ENCODE measurements around the gene ATP7A.

The ATP7A gene

GRCh38 chrX:77945910-77946545, 35.5 kb downstream of the ATP7A start:
- Histone ChIP-seq H4K20me1 (ENCODE audit: insufficient read depth, low read length, poor library complexity, severe bottlenecking) (no peaks in the 10 kb centered on the region), H3K4me3 (ENCODE audit: low read length, poor library complexity, severe bottlenecking) (no peak overlapping the region)

GRCh38 chrX:77946571-77946970, 36.1 kb downstream of the ATP7A start:
- Histone ChIP-seq H3K9ac (ENCODE audit: low read depth, low read length, poor library complexity, severe bottlenecking) (no peak overlapping the region), H3K27me3 (ENCODE audit: insufficient read depth, low read length, poor library complexity, severe bottlenecking) (no peaks in the 10 kb centered on the region), H3K4me2 (ENCODE audit: low read depth, low read length, poor library complexity, severe bottlenecking) (no peak overlapping the region), H3K9me2 (replicated peaks; ENCODE audit: low read depth, low read length) (no peaks in the 10 kb centered on the region), H3F3A (ENCODE audit: low read depth) (no peaks in the 10 kb centered on the region), H3K4me1 (ENCODE audit: insufficient read depth, low read length, poor library complexity, severe bottlenecking) (no peaks in the 10 kb centered on the region), H2AFZ (ENCODE audit: low read length) (no peak overlapping the region), H3K9me3 (ENCODE audit: insufficient read depth, low read depth, low read length) (no peaks in the 10 kb centered on the region), H3K79me2 (ENCODE audit: insufficient read depth, low read length) (no peaks in the 10 kb centered on the region), H3K36me3 (ENCODE audit: insufficient read depth, low read length) (no peaks in the 10 kb centered on the region), H4K20me1 (ENCODE audit: insufficient read depth, low read length, poor library complexity, severe bottlenecking) (no peaks in the 10 kb centered on the region), H3K4me3 (ENCODE audit: low read length, poor library complexity, severe bottlenecking) (no peak overlapping the region)
- no peak for TF ChIP-seq EZH2phosphoT487 (IDR thresholded peaks at IDR 0.05; ENCODE audit: borderline replicate concordance)
- TF ChIP-seq CTCF (conservative IDR thresholded peaks at IDR 0.05; ENCODE audit: low read length) = no peak

More at GRCh38 chrX:77945910-77946545, 35.5 kb downstream of the ATP7A start:
- H3K4me1 ChIP-seq (ENCODE audit: insufficient read depth, low read length, poor library complexity, severe bottlenecking) = no peaks in the 10 kb centered on the region
- no peak overlapping the region for H3K9ac ChIP-seq (ENCODE audit: low read depth, low read length, poor library complexity, severe bottlenecking)
- H3K4me2 ChIP-seq (ENCODE audit: low read depth, low read length, poor library complexity, severe bottlenecking) = no peak overlapping the region
- TF ChIP-seq EZH2phosphoT487 (IDR thresholded peaks at IDR 0.05; ENCODE audit: borderline replicate concordance) (no peak), CTCF (conservative IDR thresholded peaks at IDR 0.05; ENCODE audit: low read length) (no peak)
- no peak overlapping the region for H2AFZ ChIP-seq (ENCODE audit: low read length)
- H3K9me3 ChIP-seq (ENCODE audit: insufficient read depth, low read depth, low read length) = no peaks in the 10 kb centered on the region
- H3K36me3 ChIP-seq (ENCODE audit: insufficient read depth, low read length) = no peaks in the 10 kb centered on the region
- H3K27me3 ChIP-seq (ENCODE audit: insufficient read depth, low read length, poor library complexity, severe bottlenecking) = no peaks in the 10 kb centered on the region
- H3F3A ChIP-seq (ENCODE audit: low read depth) = no peaks in the 10 kb centered on the region
- no peaks in the 10 kb centered on the region for H3K79me2 ChIP-seq (ENCODE audit: insufficient read depth, low read length)
- no peaks in the 10 kb centered on the region for H3K9me2 ChIP-seq (replicated peaks; ENCODE audit: low read depth, low read length)

DNA sequence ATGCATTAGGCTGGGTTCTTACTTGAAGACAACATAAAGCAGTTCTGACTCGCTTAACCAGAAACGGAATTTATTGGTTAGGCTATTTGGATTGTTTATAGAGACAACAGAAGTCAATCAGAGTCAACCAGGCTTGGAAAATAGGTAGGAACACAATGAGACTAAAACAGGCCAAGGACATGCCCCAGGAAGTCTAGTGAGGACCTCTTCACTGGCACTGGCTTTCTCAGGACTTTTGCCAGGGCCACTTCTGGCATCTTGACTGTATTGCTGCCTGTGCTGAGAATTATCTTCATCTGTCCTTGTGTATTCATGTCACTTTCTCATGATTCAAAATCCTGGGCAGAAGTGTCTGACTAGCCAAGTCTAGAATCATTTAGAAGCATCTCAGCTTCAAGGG, 39.3 kb downstream of the ATP7A start:
- Histone ChIP-seq H3K4me1 (ENCODE audit: insufficient read depth, low read length, poor library complexity, severe bottlenecking) (no peaks in the 10 kb centered on the region), H3K4me3 (ENCODE audit: low read length, poor library complexity, severe bottlenecking) (no peak overlapping the region), H3K9me3 (ENCODE audit: insufficient read depth, low read depth, low read length) (no peaks in the 10 kb centered on the region), H3K9me2 (replicated peaks; ENCODE audit: low read depth, low read length) (no peaks in the 10 kb centered on the region), H3K9ac (ENCODE audit: low read depth, low read length, poor library complexity, severe bottlenecking) (no peak overlapping the region), H3K79me2 (ENCODE audit: insufficient read depth, low read length) (no peaks in the 10 kb centered on the region), H3K36me3 (ENCODE audit: insufficient read depth, low read length) (no peaks in the 10 kb centered on the region), H3F3A (ENCODE audit: low read depth) (no peaks in the 10 kb centered on the region), H4K20me1 (ENCODE audit: insufficient read depth, low read length, poor library complexity, severe bottlenecking) (no peaks in the 10 kb centered on the region), H3K4me2 (ENCODE audit: low read depth, low read length, poor library complexity, severe bottlenecking) (no peak overlapping the region), H3K27me3 (ENCODE audit: insufficient read depth, low read length, poor library complexity, severe bottlenecking) (no peaks in the 10 kb centered on the region), H2AFZ (ENCODE audit: low read length) (no peak overlapping the region)
- TF ChIP-seq CTCF (conservative IDR thresholded peaks at IDR 0.05; ENCODE audit: low read length) = no peak
- TF ChIP-seq EZH2phosphoT487 (IDR thresholded peaks at IDR 0.05; ENCODE audit: borderline replicate concordance) = no peak
